Mononuclear cell (primary cell): Measurements from ENCODE around the gene VSX1. TPM values are rescaled to one million over a fixed set of nuclear protein-coding genes. Genes with fewer than 3 reads are reported as not detected.

Experiments used
- H3K27me3 ChIP-seq: 2 replicates; pipeline ENCODE4 v1.6.0; 2011; ENCODE audit warnings: low read length, control low read depth; ENCODE audit not compliant: insufficient read depth
- H3K4me1 ChIP-seq: 2 replicates; pipeline ENCODE4 v1.5.1; 2011; ENCODE audit warnings: mild to moderate bottlenecking, low read length, control low read depth; ENCODE audit not compliant: insufficient read depth
- H3K4me3 ChIP-seq: 2 replicates; pipeline ENCODE4 v1.5.1; 2011; ENCODE audit warnings: mild to moderate bottlenecking, low read length, moderate library complexity
- H3K9me3 ChIP-seq: 2 replicates; pipeline ENCODE4 v1.5.1; 2011; ENCODE audit warnings: low read depth, mild to moderate bottlenecking, control low read depth, low read length
- total RNA-seq: library from RNA; depleted of rRNA; stranded (reverse); fragments of >200 nt; gene quantifications from one replicate; pipeline ENCODE4 v1.2.3, GENCODE V29; 2012

Gene VSX1
- total RNA-seq, 1 donor = not detected

DNA sequence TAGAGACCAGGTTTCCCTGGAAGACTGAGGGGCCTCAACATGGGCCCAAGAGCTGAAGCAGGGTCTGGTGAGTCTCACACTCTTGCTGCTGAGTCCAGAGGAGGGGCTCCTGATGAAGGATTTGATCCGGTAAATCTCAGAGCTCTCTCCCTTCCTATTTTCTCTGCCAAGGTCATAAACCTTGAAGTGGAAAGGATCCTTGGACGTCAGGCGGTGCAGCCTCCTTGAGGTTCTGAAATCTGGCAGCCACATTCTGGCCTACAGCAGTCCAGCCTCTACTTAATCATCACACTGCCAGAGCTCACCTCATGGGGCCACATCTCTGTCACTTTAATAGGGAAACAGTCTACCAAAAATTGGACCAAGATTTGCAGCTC is 48.0 kb downstream of the VSX1 start:
- Histone ChIP-seq H3K9me3 (no peaks in the 10 kb centered on the region), H3K27me3 (no peaks in the 10 kb centered on the region), H3K4me1 (peaks cover 32% of the 10 kb centered on the region), H3K4me3 (no peak overlapping the region)

DNA sequence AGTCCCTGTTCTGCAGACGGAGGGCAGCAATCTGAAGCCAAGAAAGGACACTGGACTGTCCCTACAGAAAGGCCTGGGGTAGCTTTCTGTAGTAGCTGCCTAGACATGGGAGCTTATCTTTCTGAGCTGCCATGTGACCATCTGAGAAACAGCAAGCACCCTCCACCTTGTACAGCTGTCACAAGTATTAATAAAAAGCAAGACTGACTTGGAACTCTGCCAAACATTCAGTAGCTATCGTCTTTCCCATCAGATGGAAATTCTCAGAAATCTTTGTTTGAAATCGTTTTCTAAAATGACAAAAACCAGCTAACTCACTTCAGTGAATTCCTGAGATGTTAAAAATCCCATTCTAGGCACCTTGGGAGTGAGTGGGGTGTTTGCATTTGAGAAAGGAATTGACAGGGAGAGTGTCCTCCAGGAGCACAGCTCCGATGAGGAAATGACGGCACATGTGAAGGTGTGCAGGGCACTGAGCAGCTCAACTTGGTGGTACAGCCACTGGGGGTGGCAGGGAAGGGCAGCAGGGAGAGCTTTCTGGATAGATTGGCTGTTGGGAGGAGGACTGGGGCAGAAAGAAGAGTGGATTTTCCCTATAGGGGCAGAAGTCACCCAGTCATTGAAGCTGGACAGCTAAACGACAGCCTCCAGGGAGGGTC is 48.5 kb downstream of the VSX1 start:
- no peak overlapping the region for H3K4me3 ChIP-seq
- no peaks in the 10 kb centered on the region for H3K27me3 ChIP-seq
- no peaks in the 10 kb centered on the region for H3K9me3 ChIP-seq
- peaks cover 30% of the 10 kb centered on the region for H3K4me1 ChIP-seq

DNA sequence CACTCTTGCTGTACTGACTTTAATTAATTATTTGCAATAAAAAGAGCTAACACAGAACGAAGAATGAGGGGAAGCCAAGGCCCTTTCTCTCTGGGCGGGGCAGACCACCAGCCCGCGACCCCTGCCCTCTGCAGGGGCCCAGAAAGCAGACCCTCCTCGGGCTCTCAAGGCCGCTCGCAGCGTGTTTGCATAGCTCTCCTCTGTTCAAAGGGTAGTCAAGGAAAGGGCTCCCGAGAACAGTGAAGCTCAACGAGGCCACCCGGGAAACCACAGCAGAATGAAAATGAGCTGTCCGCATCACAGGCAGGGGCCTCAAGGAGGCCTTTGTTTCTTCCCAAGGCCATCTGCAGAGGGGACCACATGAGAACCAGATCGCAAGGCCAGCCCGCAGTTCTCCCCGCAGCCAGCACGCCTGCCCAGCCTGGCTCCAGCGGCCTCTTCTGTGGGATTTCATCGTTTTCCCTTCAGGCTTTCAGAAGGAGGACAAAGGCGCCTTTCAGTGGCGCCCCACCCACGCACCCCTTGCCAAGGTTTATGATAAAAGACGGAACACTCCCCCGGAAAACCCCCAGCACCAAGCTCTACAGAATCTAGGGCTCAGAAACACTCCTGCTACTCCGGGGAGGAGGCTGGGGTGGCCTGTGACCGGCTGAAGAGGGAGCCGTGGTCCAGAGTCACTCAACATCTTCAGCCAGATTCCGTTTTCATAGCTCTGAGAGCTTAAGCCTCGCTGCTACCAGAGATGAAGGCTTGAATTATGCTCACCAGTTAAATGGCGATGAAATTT is 49.3 kb downstream of the VSX1 start:
- no peaks in the 10 kb centered on the region for H3K27me3 ChIP-seq
- H3K4me3 ChIP-seq = no peak overlapping the region
- H3K4me1 ChIP-seq = peaks cover 24% of the 10 kb centered on the region

GRCh38 chr20:25032065-25032477 is 49.9 kb downstream of the VSX1 start:
- peaks cover 18% of the 10 kb centered on the region for H3K4me1 ChIP-seq
- no peaks in the 10 kb centered on the region for H3K9me3 ChIP-seq
- H3K4me3 ChIP-seq = no peak overlapping the region
- H3K27me3 ChIP-seq = no peaks in the 10 kb centered on the region

More for the DNA sequence above, 49.3 kb downstream of the VSX1 start:
- no peaks in the 10 kb centered on the region for H3K9me3 ChIP-seq

GRCh38 chr20:25031241-25031640 is 50.7 kb downstream of the VSX1 start:
- no peak overlapping the region for H3K4me3 ChIP-seq
- H3K27me3 ChIP-seq = no peaks in the 10 kb centered on the region
- no peaks in the 10 kb centered on the region for H3K9me3 ChIP-seq
- H3K4me1 ChIP-seq = peaks cover 11% of the 10 kb centered on the region

DNA sequence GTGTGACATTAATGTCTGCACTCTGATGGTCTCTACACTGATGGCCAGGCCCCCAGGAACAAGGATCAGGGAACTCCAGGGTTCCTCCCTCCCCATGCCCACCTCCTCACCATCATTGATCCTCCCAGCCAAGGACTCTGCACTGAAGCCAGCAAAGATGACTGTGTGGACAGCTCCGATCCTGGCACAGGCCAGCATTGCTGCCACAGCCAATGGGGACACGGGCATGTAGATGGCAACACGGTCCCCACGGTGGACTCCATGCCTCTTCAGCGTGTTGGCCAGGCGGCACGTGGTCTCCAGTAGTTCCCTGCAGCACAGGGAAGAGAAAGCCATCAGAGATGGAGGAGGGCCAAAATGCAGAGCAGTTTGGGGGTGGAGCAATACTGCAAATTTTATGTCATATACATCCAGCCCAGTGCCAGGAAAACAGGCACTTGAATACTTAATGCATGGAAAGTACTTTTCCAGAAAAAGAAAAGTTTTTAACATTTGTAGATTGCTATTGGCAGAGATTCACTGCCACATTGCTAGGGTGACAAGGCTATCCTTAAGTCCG is 51.2 kb downstream of the VSX1 start:
- Histone ChIP-seq H3K27me3 (no peaks in the 10 kb centered on the region), H3K4me3 (no peak overlapping the region), H3K9me3 (no peaks in the 10 kb centered on the region), H3K4me1 (peaks cover 6% of the 10 kb centered on the region)

DNA sequence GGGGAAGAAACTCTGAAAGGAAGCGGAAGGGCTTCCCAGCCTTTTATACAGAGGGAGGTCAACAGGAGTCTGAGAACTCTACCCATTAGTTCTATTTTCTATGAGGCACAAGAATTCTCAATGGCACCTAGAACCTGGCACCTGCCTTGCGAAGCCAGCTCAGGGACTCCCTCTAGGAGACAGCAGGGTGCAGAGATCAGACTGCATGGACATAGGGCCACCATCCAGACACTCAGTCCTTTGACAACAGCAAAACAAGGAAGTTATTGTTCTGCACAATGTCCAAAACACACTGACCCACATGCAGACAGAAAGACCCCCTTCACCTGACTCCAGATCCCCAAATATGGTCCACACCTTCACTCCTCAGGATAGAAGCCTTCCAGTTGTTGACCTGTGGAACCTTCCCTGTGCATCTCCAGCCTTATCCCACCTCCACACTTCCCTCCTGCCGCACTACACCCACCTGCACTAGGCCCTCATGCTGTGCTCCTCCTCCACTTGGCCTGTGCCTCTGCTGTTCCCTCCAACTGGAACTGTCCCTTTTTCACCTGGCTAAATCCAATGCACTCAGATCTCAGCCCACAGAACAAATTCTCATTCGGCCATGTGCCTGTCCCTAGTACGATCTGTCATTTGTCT is 51.8 kb downstream of the VSX1 start:
- Histone ChIP-seq H3K27me3 (no peaks in the 10 kb centered on the region), H3K4me3 (no peak overlapping the region), H3K9me3 (no peaks in the 10 kb centered on the region), H3K4me1 (no peaks in the 10 kb centered on the region)

DNA sequence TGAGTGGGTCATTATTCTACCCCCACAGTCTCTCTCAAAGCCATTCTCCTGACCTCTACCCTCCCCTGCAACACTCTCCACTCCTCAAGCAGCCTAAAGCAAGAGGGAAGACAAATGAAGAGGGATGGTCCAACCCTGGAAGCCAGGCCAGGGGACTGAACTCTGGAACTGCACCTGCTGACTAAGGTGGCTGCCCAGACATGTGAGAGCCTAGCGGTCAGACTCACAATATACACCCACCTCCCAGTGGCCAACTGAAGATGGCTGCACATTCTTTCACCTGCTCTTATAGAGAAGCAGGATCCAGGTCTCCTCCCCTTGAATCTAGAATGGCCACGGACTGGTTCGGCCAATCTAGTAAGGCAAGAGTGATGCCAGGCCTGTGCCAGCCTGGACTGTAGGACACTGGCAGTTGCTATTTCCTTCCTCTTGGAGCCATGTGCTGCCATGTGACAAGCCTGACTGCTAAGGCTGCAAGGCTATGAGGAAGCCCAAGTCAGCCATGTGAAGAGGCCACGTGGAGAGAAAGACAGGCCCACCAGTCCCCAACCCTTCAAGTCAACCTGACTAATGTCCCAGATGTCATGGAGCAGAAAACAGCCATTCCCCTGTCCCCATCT is 55.8 kb downstream of the VSX1 start:
- Histone ChIP-seq H3K4me3 (no peak overlapping the region), H3K9me3 (no peaks in the 10 kb centered on the region), H3K4me1 (no peaks in the 10 kb centered on the region), H3K27me3 (no peaks in the 10 kb centered on the region)

Other genes starting within 250 kb of the VSX1 start
- 48.1 TPM for gene CST7, start 132.9 kb downstream of the VSX1 start, total RNA-seq
- gene APMAP, start 89.4 kb downstream of the VSX1 start, total RNA-seq = 34.2 TPM
- gene ACSS1, start 24.0 kb downstream of the VSX1 start, total RNA-seq = 8.0 TPM
- gene ENTPD6, start 113.6 kb upstream of the VSX1 start, total RNA-seq = 30.6 TPM
- 24.8 TPM for gene PYGB, start 165.9 kb upstream of the VSX1 start, total RNA-seq